Subcutaneous adipose tissue (tissue), 4 donors: ENCODE measurements around the gene GRID1. TPM values are rescaled to one million over a fixed set of nuclear protein-coding genes. Genes with fewer than 3 reads are reported as not detected.

Source experiments
- CTCF ChIP-seq: fragments of 450-650 bp; IDR thresholded peaks from one replicate; pipeline ENCODE4 v1.5.1; 2016; ENCODE audit warnings: low read depth, mild to moderate bottlenecking, control low read depth, antibody characterized with exemption, moderate library complexity
- total RNA-seq, 4 donors: library from RNA; depleted of rRNA; stranded (reverse); fragments of >200 nt; gene quantifications; one replicate each; pipeline ENCODE4 v1.1.0, GENCODE V29; 2016

Gene GRID1
- total RNA-seq, 4 donors from 2014 or later: 0.49 to 2.0 (median 1.1) TPM

- no peak for TF ChIP-seq CTCF
Measured at GRCh38 chr10:86264481-86265231, 101.9 kb downstream of the GRID1 start.

DNA sequence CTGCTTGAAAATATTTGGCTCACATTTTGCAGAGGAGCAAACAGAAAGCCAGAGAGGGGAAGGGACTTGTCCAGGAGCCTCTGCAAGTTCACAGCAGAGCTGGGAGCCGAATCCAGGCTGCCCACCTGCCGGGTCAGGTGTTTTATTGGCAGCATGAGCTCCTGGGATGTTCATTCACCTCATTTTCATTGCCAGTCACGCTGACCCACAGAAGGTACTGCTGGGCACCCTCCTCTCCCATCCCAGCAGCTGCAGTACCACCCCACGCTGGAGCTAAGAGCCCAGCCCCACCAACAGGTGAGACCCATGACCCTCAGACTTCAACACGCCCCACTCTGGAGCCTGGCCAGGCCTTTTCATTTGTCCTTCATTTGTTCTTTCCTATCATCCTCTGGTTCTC, 102.7 kb downstream of the GRID1 start:
- no peak for TF ChIP-seq CTCF

DNA sequence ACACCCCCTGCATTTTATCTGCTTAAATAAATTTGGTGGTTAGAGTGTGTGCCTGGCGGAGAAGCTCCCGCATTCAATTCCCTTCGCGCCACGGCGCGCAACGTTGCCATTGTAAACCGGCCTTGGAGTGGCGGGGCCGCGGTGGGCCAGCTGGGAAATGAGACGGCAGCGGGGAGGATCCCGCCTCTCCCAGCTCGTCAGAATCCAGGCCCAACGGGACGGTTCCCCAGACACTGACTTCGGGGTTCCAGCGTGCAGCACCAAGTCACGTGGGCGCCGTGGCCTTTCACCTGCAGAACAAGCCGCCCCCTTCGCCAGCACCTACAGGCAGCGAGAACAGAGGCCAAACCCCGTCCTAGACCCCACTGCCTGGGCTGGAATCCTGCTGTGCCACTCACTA, 103.4 kb downstream of the GRID1 start:
- no peak for TF ChIP-seq CTCF

DNA sequence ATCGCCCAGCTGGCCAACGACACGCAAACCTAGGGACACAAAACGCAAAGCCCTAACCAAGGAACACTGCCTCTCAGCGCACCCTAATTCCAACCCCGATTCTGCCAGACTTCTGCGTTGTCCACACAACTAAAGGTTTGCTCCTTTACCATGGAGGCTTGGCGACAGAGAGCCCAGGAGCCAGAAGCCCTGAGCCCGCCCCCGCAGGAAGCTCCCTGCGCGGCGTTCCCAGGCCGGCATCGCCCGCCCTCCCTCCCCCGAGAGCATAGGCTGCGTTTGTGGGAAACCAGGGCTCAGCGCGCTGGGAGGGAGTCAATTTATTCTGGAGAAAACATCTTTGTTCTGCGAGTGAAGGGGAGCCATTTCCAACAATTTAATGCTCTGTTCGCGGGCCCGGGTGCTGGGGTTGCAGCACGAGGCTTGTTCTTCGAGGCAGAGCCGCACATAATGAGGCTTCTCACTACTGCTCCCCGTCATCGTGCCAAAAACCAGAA, 103.9 kb downstream of the GRID1 start:
- no peak for TF ChIP-seq CTCF

DNA sequence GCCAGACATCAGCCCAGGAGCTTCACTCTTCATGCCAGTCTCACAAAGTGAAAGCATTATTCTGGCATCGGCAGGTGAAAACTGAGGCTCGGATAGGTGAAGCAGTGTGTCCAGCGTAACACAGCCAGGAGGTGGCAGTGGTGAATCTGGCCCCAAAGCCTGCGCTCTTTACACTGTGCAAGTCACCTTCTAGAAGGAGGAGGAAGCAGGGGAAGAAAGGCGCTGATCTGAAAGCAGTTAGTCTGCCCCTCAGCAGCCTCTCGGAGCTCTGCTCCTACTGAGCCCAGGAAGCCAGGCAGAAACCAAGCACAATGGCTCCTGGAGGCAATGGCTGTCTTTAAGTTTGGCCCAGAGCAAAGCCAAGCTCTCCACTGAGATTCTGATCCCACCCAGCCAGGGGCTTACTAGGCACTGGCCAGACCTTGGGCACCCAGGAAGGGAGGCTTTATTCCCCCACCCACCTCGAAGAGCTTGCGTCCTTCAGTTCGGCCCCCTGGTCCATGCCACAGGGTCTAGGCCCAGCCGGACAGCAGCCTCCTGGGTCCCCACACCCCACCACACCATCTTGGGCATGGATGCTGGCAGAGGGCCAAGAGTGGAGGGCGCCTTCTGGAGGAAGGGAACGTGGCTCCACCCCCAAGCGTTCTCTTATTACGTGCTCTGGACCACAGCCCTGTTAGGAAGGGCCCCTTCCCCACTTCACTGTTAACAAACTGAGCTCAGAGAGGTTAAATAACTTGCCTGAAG, 104.5 kb downstream of the GRID1 start:
- no peak for TF ChIP-seq CTCF

GRCh38 chr10:86261470-86261869, 105.1 kb downstream of the GRID1 start:
- no peak for TF ChIP-seq CTCF

DNA sequence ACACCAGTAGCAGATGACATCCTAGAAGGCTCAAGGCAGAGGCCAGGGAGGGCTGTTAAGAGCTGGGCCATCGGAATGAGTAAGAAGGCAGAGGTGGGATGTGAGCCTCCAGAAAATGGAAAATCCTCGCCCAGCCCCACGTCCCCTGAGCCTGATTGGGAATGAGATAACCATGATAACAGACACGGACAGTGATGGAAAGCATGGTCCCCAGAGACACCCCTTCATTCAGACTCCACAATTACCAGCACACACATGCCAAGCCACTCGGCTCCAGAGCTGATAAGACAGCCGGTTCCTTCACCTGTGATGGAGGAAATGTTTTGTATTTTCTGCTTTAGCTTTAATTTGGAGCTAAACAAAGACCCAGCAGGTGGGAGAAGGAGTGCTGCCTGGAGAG, 106.0 kb downstream of the GRID1 start:
- TF ChIP-seq CTCF: no peak
